Lower lobe of right lung (tissue), 2 donors: ENCODE measurements around the gene NXPE3. TPM values are rescaled to one million over a fixed set of nuclear protein-coding genes. Genes with fewer than 3 reads are reported as not detected.

Experiments used
- ATAC-seq, 2 donors: fragments of 200-7000 bp; cut with Tn5 transposase; one replicate each; pipeline ENCODE4 v1.9.1; 2020 to 2022; ENCODE audit warnings: mild to moderate bottlenecking in 2 of 2, moderate library complexity in 2 of 2
- DNase-seq: peaks from one replicate; pipeline ENCODE4 v3.0.0-alpha.2; 2020
- H3K27ac ChIP-seq: fragments of 200-600 bp; one replicate; pipeline ENCODE4 v1.8.0; 2022
- H3K27me3 ChIP-seq: fragments of 200-600 bp; one replicate; pipeline ENCODE4 v1.8.0; 2022; ENCODE audit warnings: low read depth
- H3K36me3 ChIP-seq: fragments of 200-600 bp; one replicate; pipeline ENCODE4 v1.8.0; 2022; ENCODE audit warnings: mild to moderate bottlenecking
- H3K4me1 ChIP-seq: fragments of 200-600 bp; one replicate; pipeline ENCODE4 v1.8.0; 2022
- H3K4me3 ChIP-seq: fragments of 200-600 bp; one replicate; pipeline ENCODE4 v1.8.0; 2022; ENCODE audit warnings: mild to moderate bottlenecking
- H3K9me3 ChIP-seq: fragments of 200-600 bp; one replicate; pipeline ENCODE4 v1.8.0; 2022
- CTCF ChIP-seq: fragments of 200-600 bp; IDR thresholded peaks from one replicate; pipeline ENCODE4 v1.8.0; 2022; ENCODE audit warnings: antibody characterized with exemption, mild to moderate bottlenecking
- intact Hi-C: fragments of 100-400 bp; cut with DNase I; formaldehyde crosslinking; loops from one replicate; pipeline ENCODE4 v1.11.0; 2022
- total RNA-seq: library from RNA; stranded (reverse); fragmentation: NEBNext Ultra II Directional; extraction: Animal tissue kit (Norgen Biotek cat#: 25700); gene quantifications from one replicate; pipeline ENCODE4 v1.2.1, GENCODE V29; 2021
- donor health status: DM: no; HTN: yes; CAD: no; lungs with severe emphysema.

NXPE3 gene
- total RNA-seq, 1 donor from 2014 or later: 22.0 TPM

GRCh38 chr3:101819649-101820206 lies 40.7 kb downstream of the NXPE3 start:
- Histone ChIP-seq H3K4me1 (peaks cover 5% of the 10 kb centered on the region), H3K36me3 (peaks cover 19% of the 10 kb centered on the region), H3K9me3 (no peaks in the 10 kb centered on the region), H3K27ac (no peak overlapping the region), H3K4me3 (no peak overlapping the region), H3K27me3 (no peaks in the 10 kb centered on the region)
- TF ChIP-seq CTCF: no peak
- intact Hi-C loops: no loop called here
- ATAC-seq: peak; percentile 46 to 54
- DNase-seq: no peak

- H3K27me3 ChIP-seq: no peaks in the 10 kb centered on the region
- no peak overlapping the region for H3K4me3 ChIP-seq
- ATAC-seq (no peak), DNase-seq (no peak)
- TF ChIP-seq CTCF: no peak
- peaks cover 19% of the 10 kb centered on the region for H3K36me3 ChIP-seq
- intact Hi-C loops: no loop called here
- peaks cover 14% of the 10 kb centered on the region for H3K4me1 ChIP-seq
- H3K9me3 ChIP-seq: no peaks in the 10 kb centered on the region
- no peak overlapping the region for H3K27ac ChIP-seq
Measured at GRCh38 chr3:101821503-101821902, 42.5 kb downstream of the NXPE3 start.

- TF ChIP-seq CTCF: no peak
- H3K4me3 ChIP-seq: no peak overlapping the region
- no peak overlapping the region for H3K27ac ChIP-seq
- intact Hi-C loops: no loop called here
- no peak for DNase-seq
- H3K27me3 ChIP-seq: no peaks in the 10 kb centered on the region
- H3K9me3 ChIP-seq: no peaks in the 10 kb centered on the region
- H3K4me1 ChIP-seq: peaks cover 24% of the 10 kb centered on the region
- ATAC-seq: no peak
- H3K36me3 ChIP-seq: peaks cover 8% of the 10 kb centered on the region
Measured at GRCh38 chr3:101823525-101823924, 44.5 kb downstream of the NXPE3 start.

GRCh38 chr3:101824702-101825101 lies 45.7 kb downstream of the NXPE3 start:
- H3K9me3 ChIP-seq: no peaks in the 10 kb centered on the region
- no peak overlapping the region for H3K4me3 ChIP-seq
- no peaks in the 10 kb centered on the region for H3K27me3 ChIP-seq
- DNase-seq (no peak), ATAC-seq (no peak)
- TF ChIP-seq CTCF: no peak
- peaks cover 8% of the 10 kb centered on the region for H3K36me3 ChIP-seq
- peaks cover 36% of the 10 kb centered on the region for H3K4me1 ChIP-seq
- intact Hi-C loops: no loop called here
- no peak overlapping the region for H3K27ac ChIP-seq

GRCh38 chr3:101825904-101826445 lies 47.0 kb downstream of the NXPE3 start:
- peaks cover 41% of the 10 kb centered on the region for H3K4me1 ChIP-seq
- H3K27ac ChIP-seq: peak overlapping the region; percentile 90
- no peak for ATAC-seq
- H3K36me3 ChIP-seq: peaks cover 8% of the 10 kb centered on the region
- H3K9me3 ChIP-seq: no peaks in the 10 kb centered on the region
- H3K27me3 ChIP-seq: no peaks in the 10 kb centered on the region
- intact Hi-C loops: no loop called here
- DNase-seq: no peak
- TF ChIP-seq CTCF: no peak
- no peak overlapping the region for H3K4me3 ChIP-seq
